B cell (primary cell): Measurements from ENCODE around the gene NR3C2.

Source experiments
- EZH2 ChIP-seq: IDR thresholded peaks from 2 replicates; pipeline ENCODE4 v1.6.1; 2012; ENCODE audit warnings: borderline replicate concordance, low read depth, mild to moderate bottlenecking, moderate library complexity, low read length; ENCODE audit not compliant: insufficient read depth, poor library complexity, severe bottlenecking
- TF ChIP-seq, protein P1 (sequence below): fragments of 200-600 bp; IDR thresholded peaks from one replicate; pipeline ENCODE4 v1.8.0; 2022; ENCODE audit warnings: antibody characterized with exemption, mild to moderate bottlenecking

DNA sequence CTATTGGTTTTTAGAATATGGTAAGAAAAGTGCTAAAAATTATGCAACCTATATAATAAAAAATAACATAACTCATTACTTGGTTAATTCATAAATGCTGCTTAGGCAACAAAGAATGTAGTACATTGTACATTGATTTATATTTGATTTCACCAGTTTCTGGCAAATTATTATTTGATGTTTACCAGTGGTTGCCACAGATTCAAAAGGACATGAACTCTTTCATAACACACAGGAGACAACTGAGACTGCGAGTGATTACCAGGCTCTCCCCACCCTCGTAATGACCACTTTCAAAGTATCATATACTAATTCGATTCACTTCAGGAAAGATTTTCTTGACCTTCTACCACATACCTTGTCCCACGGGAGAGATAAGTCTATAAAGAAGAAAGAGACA lies 158.5 kb downstream of the NR3C2 start:
- no peak for TF ChIP-seq EZH2
- TF ChIP-seq, protein P1, sequence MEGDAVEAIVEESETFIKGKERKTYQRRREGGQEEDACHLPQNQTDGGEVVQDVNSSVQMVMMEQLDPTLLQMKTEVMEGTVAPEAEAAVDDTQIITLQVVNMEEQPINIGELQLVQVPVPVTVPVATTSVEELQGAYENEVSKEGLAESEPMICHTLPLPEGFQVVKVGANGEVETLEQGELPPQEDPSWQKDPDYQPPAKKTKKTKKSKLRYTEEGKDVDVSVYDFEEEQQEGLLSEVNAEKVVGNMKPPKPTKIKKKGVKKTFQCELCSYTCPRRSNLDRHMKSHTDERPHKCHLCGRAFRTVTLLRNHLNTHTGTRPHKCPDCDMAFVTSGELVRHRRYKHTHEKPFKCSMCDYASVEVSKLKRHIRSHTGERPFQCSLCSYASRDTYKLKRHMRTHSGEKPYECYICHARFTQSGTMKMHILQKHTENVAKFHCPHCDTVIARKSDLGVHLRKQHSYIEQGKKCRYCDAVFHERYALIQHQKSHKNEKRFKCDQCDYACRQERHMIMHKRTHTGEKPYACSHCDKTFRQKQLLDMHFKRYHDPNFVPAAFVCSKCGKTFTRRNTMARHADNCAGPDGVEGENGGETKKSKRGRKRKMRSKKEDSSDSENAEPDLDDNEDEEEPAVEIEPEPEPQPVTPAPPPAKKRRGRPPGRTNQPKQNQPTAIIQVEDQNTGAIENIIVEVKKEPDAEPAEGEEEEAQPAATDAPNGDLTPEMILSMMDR: no peak
